ENCODE results near the gene ALG10B. TPM values are rescaled to one million over a fixed set of nuclear protein-coding genes. Genes with fewer than 3 reads are reported as not detected.

ALG10B gene
- total and polyA plus RNA-seq, 2 of the 8 experiments (the other 6 are each of a cell fraction or from before 2014, with no cell fraction given), result 3.2 to 5.4 TPM

- TF ChIP-seq TAF7 (optimal IDR thresholded peaks at IDR 0.05; ENCODE audit: borderline replicate concordance, low read depth, low read length) (peak; percentile 26), BACH1 (IDR thresholded peaks at IDR 0.05; ENCODE audit: low read length) (no peak), CBX8 (IDR thresholded peaks at IDR 0.05; ENCODE audit: borderline replicate concordance, low read depth, low read length) (no peak), RXRA (IDR thresholded peaks at IDR 0.05; ENCODE audit: insufficient read depth, low read depth, low read length) (no peak), ZNF274 (IDR thresholded peaks at IDR 0.05; ENCODE audit: borderline replicate concordance, extremely low read depth, low read length) (no peak), SAP30 (IDR thresholded peaks at IDR 0.05; ENCODE audit: insufficient read depth, insufficient replicate concordance, low read length) (no peak)
Observed at GRCh38 chr12:38316391-38317129, at the start of gene ALG10B (continued).
